GM12892 (cell line): Measurements from ENCODE around the gene MPP4.

Experiments used
- POLR2A ChIP-seq: IDR thresholded peaks from 2 replicates; pipeline ENCODE4 v1.6.1; 2011; ENCODE audit warnings: low read depth, low read length, control low read depth
- POLR2AphosphoS5 ChIP-seq: IDR thresholded peaks from 2 replicates; pipeline ENCODE4 v1.6.1; 2011; ENCODE audit warnings: low read depth, low read length, control low read depth
- TAF1 ChIP-seq: IDR thresholded peaks from 2 replicates; pipeline ENCODE4 v1.6.1; 2011; ENCODE audit warnings: low read depth, mild to moderate bottlenecking, control low read depth, low read length, borderline replicate concordance

GRCh38 chr2:201707753-201708152 lies 9.3 kb upstream of the MPP4 start:
- TF ChIP-seq POLR2A (no peak), POLR2AphosphoS5 (no peak), TAF1 (no peak)
